Stimulated activated CD8-positive, alpha-beta memory T cell treated with anti-CD3 and anti-CD28 coated beads, Interleukin-15, amount 100 ng/mL, for 4 hours (primary cell): ENCODE data around the gene DNAAF8.

Experiments used
- DNase-seq, 2 donors: peaks; one replicate each; pipeline ENCODE4 v3.0.0-alpha.2; 2020; ENCODE audit warnings: low read depth in 2 of 2

DNAAF8 gene

GRCh38 chr16:4695473-4696171 is 38.7 kb upstream of the DNAAF8 start:
- no peak for DNase-seq

- no peak for DNase-seq
Measured at GRCh38 chr16:4696172-4696904, 38.0 kb upstream of the DNAAF8 start.

GRCh38 chr16:4696905-4697847 is 37.2 kb upstream of the DNAAF8 start:
- no peak for DNase-seq

GRCh38 chr16:4697848-4698291 is 36.5 kb upstream of the DNAAF8 start:
- DNase-seq: no peak

GRCh38 chr16:4698321-4699045 is 35.9 kb upstream of the DNAAF8 start:
- no peak for DNase-seq

- DNase-seq: no peak
Measured at GRCh38 chr16:4699046-4699556, 35.2 kb upstream of the DNAAF8 start.

GRCh38 chr16:4700380-4700996 is 33.8 kb upstream of the DNAAF8 start:
- DNase-seq: no peak

GRCh38 chr16:4700997-4701743 is 33.2 kb upstream of the DNAAF8 start:
- no peak for DNase-seq

- no peak for DNase-seq
Measured at GRCh38 chr16:4701791-4702465, 32.4 kb upstream of the DNAAF8 start.

- no peak for DNase-seq
Measured at GRCh38 chr16:4702466-4702808, 31.9 kb upstream of the DNAAF8 start.

- DNase-seq: no peak
Measured at GRCh38 chr16:4703906-4704305, 30.4 kb upstream of the DNAAF8 start.

GRCh38 chr16:4704491-4704890 is 29.8 kb upstream of the DNAAF8 start:
- no peak for DNase-seq

GRCh38 chr16:4704913-4705312 is 29.4 kb upstream of the DNAAF8 start:
- DNase-seq: no peak

- DNase-seq: no peak
Measured at GRCh38 chr16:4706871-4707270, 27.5 kb upstream of the DNAAF8 start.

- DNase-seq: no peak
Measured at GRCh38 chr16:4709481-4709880, 24.9 kb upstream of the DNAAF8 start.

GRCh38 chr16:4713663-4714501 is 20.5 kb upstream of the DNAAF8 start:
- no peak for DNase-seq

GRCh38 chr16:4714996-4715395 is 19.3 kb upstream of the DNAAF8 start:
- DNase-seq: no peak

GRCh38 chr16:4718466-4718865 is 15.9 kb upstream of the DNAAF8 start:
- DNase-seq: no peak
